Caco-2 (cell line): ENCODE measurements around the gene TARDBP. TPM values are rescaled to one million over a fixed set of nuclear protein-coding genes. Genes with fewer than 3 reads are reported as not detected.
"Not testable (repeated sequence)": the region's sequence is repeated elsewhere in the genome, so short reads cannot be mapped to it uniquely, and the experiment has no call there.

ENCODE experiments used
- BruUV-seq: library from RNA; stranded (reverse); fragments of 400-500 nt; replicated peaks from 2 replicates; lab custom pipeline; 2021; lab: Mats Ljungman, UMichigan
- CTCF ChIA-PET: fragments of 300-600 bp; sonication (Branson Sonifier 250); formaldehyde crosslinking; loops from one replicate; lab custom pipeline; 2022; ENCODE audit warnings: antibody characterized with exemption; lab: Charles Lee
- POLR2A ChIA-PET: fragments of 300-600 bp; sonication (Branson Sonifier 250); formaldehyde crosslinking; loops from one replicate; lab custom pipeline; 2022; ENCODE audit warnings: antibody characterized with exemption; lab: Charles Lee
- DNase-seq, 2 experiments: peaks; one replicate each; pipeline versions ENCODE4 v3.0.0 to v3.0.0-alpha.2; 2020 to 2022
- H3K27me3 ChIP-seq: replicated peaks from 2 replicates; pipeline ENCODE4 v1.6.0; 2011; ENCODE audit warnings: low read length; ENCODE audit not compliant: control insufficient read depth, insufficient read depth
- H3K36me3 ChIP-seq: 2 replicates; pipeline ENCODE4 v1.5.1; 2011; ENCODE audit warnings: low read length; ENCODE audit not compliant: control insufficient read depth, insufficient read depth
- H3K4me1 ChIP-seq: fragments of 250-450 bp; sonication (Bioruptor Pico); 2 replicates; pipeline ENCODE4 v1.5.1; 2020; ENCODE audit warnings: mild to moderate bottlenecking
- H3K4me3 ChIP-seq: 2 replicates; pipeline ENCODE4 v1.5.1; 2011; ENCODE audit warnings: low read depth, mild to moderate bottlenecking, control low read depth, low read length
- H3K9me3 ChIP-seq: fragments of 250-450 bp; sonication (Bioruptor Pico); 2 replicates; pipeline ENCODE4 v1.5.1; 2020; ENCODE audit warnings: mild to moderate bottlenecking, moderate library complexity
- H3K27ac Mint-ChIP-seq: one replicate; pipeline ENCODE4 v1.8.0; 2022; ENCODE audit warnings: mixed read lengths; ENCODE audit not compliant: unreplicated experiment
- H3K27me3 Mint-ChIP-seq: one replicate; pipeline ENCODE4 v1.8.0; 2022; ENCODE audit warnings: mixed read lengths; ENCODE audit not compliant: insufficient read depth, unreplicated experiment
- H3K36me3 Mint-ChIP-seq: one replicate; pipeline ENCODE4 v1.8.0; 2022; ENCODE audit warnings: mild to moderate bottlenecking, mixed read lengths; ENCODE audit not compliant: insufficient read depth, unreplicated experiment
- H3K4me1 Mint-ChIP-seq: one replicate; pipeline ENCODE4 v1.8.0; 2022; ENCODE audit warnings: low read depth, mixed read lengths; ENCODE audit not compliant: unreplicated experiment
- H3K4me3 Mint-ChIP-seq: one replicate; pipeline ENCODE4 v1.8.0; 2022; ENCODE audit warnings: mild to moderate bottlenecking, moderate library complexity, mixed read lengths; ENCODE audit not compliant: unreplicated experiment
- H3K9me3 Mint-ChIP-seq: one replicate; pipeline ENCODE4 v1.8.0; 2022; ENCODE audit warnings: mixed read lengths; ENCODE audit not compliant: unreplicated experiment
- intact Hi-C: fragments of 100-400 bp; cut with micrococcal nuclease; formaldehyde crosslinking; loops from one replicate; pipeline ENCODE4 v1.10.0; 2022; ENCODE audit not compliant: unreplicated experiment
- total RNA-seq: library from RNA; stranded (reverse); gene quantifications from 2 replicates; pipeline ENCODE4 v1.2.3, GENCODE V29; 2022
- TF ChIP-seq, protein P1 (sequence below), 2 experiments: fragments of 200-600 bp in 1 of 2; IDR thresholded peaks; 1 replicate in 1 of 2; 2 replicates in 1 of 2; pipeline versions ENCODE4 v1.5.1 to v1.8.0; 2011 to 2022; ENCODE audit warnings: antibody characterized with exemption in 1 of 2, control low read depth in 1 of 2, inconsistent platforms in 1 of 2, low read depth in 1 of 2, low read length in 1 of 2, mild to moderate bottlenecking in 1 of 2, moderate library complexity in 1 of 2; ENCODE audit not compliant: insufficient read depth in 1 of 2, severe bottlenecking in 1 of 2, unreplicated experiment in 1 of 2

Gene TARDBP
- total RNA-seq, 1 experiment from 2014 or later: 181 TPM

DNA sequence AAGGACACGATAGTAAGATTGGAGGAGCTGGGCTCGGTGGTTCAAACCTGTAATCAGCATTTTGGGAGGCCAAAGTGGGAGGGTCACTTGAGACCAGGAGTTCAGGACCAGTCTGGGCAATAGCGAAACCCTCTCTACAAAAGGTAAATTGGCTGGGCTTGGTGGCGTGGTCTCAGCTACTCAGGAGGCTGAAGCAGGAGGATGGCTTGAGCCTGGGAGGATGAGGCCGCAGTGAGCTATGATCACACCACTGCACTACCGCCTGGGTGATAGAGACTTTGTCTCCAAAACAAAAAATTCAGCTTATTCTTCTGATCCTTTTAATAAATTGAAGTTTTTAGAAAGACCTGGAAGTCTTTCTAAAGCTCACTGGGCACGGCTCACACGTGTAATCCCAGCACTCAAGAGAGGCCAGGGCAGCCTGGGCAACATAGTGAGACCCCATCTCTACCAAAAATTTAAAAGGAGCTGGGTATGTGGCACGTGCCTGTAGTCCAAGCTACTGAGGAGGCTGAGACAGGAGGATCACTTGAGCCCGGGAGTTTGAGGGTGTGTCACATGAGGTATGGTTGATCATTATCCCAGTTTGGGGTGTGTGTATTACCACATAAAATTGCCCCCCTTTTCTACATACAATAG is 19.3 kb downstream of the TARDBP start:
- intact Hi-C loops: no loop called here
- Mint-ChIP-seq H3K27me3 (no peaks in the 10 kb centered on the region), H3K9me3 (no peaks in the 10 kb centered on the region), H3K27ac (no peak overlapping the region), H3K4me3 (no peak overlapping the region), H3K36me3 (peaks cover 29% of the 10 kb centered on the region), H3K4me1 (no peaks in the 10 kb centered on the region)
- CTCF ChIA-PET: interaction anchor here (0.6 kb wide), 1 partner anchor 613 kb away, joined by 3 read pairs; no protein-coding TSS in a partner anchor
- H3K36me3 ChIP-seq: peaks cover 2% of the 10 kb centered on the region
- no peak overlapping the region for H3K4me3 ChIP-seq
- no peaks in the 10 kb centered on the region for H3K4me1 ChIP-seq
- H3K9me3 ChIP-seq: no peaks in the 10 kb centered on the region
- BruUV-seq: no TSS peak
- DNase-seq: no peak
- TF ChIP-seq, protein P1, sequence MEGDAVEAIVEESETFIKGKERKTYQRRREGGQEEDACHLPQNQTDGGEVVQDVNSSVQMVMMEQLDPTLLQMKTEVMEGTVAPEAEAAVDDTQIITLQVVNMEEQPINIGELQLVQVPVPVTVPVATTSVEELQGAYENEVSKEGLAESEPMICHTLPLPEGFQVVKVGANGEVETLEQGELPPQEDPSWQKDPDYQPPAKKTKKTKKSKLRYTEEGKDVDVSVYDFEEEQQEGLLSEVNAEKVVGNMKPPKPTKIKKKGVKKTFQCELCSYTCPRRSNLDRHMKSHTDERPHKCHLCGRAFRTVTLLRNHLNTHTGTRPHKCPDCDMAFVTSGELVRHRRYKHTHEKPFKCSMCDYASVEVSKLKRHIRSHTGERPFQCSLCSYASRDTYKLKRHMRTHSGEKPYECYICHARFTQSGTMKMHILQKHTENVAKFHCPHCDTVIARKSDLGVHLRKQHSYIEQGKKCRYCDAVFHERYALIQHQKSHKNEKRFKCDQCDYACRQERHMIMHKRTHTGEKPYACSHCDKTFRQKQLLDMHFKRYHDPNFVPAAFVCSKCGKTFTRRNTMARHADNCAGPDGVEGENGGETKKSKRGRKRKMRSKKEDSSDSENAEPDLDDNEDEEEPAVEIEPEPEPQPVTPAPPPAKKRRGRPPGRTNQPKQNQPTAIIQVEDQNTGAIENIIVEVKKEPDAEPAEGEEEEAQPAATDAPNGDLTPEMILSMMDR (IDR thresholded peaks at IDR 0.05; ENCODE audit: insufficient read depth in 1 of 2, low read depth in 1 of 2, low read length in 1 of 2, severe bottlenecking in 1 of 2, unreplicated experiment in 1 of 2): no peak
- POLR2A ChIA-PET: no interaction called here
- H3K27me3 ChIP-seq: no peaks in the 10 kb centered on the region

DNA sequence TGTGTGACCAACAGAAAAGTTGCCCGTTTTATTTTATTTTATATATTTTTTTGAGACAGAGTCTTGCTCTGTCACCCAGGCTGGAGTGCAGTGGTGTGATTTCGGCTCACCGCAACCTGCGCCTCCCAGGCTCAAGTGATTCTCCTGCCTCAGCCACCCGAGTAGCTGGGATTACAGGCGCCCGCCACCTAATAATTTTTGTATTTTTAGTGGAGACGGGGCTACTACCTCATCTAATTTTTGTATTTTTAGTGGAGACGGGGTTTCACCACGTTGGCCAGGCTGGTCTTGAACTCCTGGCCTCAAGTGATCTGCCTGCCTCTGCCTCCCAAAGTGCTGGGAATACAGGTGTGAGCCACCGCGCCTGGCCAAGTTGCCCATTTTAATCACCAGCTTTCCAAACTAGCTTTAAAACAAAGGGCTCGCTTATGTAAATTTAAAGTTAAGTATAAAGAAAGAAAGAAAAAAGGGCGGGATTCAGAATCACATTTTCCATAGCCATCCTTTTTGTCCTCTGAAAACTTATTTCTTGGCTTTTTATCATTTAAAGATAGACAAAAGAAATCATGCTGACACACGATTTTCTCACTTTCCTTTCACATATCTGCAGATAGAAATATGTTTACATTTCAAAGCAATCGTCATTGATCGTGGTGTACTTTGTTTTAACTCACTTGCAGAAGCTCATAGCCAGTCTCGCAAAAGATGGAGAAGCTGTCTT is 24.7 kb downstream of the TARDBP start:
- not testable (repeated sequence) for H3K36me3 Mint-ChIP-seq, H3K4me3 Mint-ChIP-seq, H3K4me1 ChIP-seq, H3K27me3 Mint-ChIP-seq, H3K27me3 ChIP-seq, H3K9me3 Mint-ChIP-seq, H3K9me3 ChIP-seq, DNase-seq, H3K4me3 ChIP-seq, H3K36me3 ChIP-seq, H3K27ac Mint-ChIP-seq, H3K4me1 Mint-ChIP-seq, BruUV-seq
- CTCF ChIA-PET: interaction anchor here (0.6 to 1.4 kb wide), 23 partner anchors 8 to 616 kb away, joined by 3 to 15 read pairs (median 3); partner anchors contain the start of genes EXOSC10, MTOR, SRM and TARDBP
- intact Hi-C loops: loop anchor here (1.0 to 5.0 kb wide), 3 partner anchors 24 to 610 kb away; partner anchors contain the start of gene SRM
- POLR2A ChIA-PET: interaction anchor here (0.7 kb wide), 1 partner anchor 22 kb away, joined by 3 read pairs; the partner anchor contains the start of gene SRM

- BruUV-seq: no TSS peak
- ChIA-PET CTCF (interaction anchor here (0.6 to 1.4 kb wide), 25 partner anchors 8 to 615 kb away, joined by 3 to 15 read pairs (median 3); partner anchors contain the start of genes EXOSC10, MTOR, SRM and TARDBP), POLR2A (interaction anchor here (0.6 to 0.7 kb wide), 2 partner anchors 14 to 22 kb away, joined by 3 read pairs; partner anchors contain the start of gene SRM)
- Mint-ChIP-seq H3K4me1 (no peaks in the 10 kb centered on the region), H3K36me3 (no peaks in the 10 kb centered on the region), H3K9me3 (no peaks in the 10 kb centered on the region), H3K4me3 (no peak overlapping the region), H3K27ac (no peak overlapping the region), H3K27me3 (no peaks in the 10 kb centered on the region)
- TF ChIP-seq, protein P1 (IDR thresholded peaks at IDR 0.05; ENCODE audit: insufficient read depth in 1 of 2, low read depth in 1 of 2, low read length in 1 of 2, severe bottlenecking in 1 of 2, unreplicated experiment in 1 of 2): peak; percentile 89 to 92
- intact Hi-C loops: loop anchor here (1.0 to 5.0 kb wide), 3 partner anchors 23 to 610 kb away; partner anchors contain the start of gene SRM
- Histone ChIP-seq H3K27me3 (no peaks in the 10 kb centered on the region), H3K4me3 (no peak overlapping the region), H3K4me1 (no peaks in the 10 kb centered on the region), H3K9me3 (no peaks in the 10 kb centered on the region), H3K36me3 (no peaks in the 10 kb centered on the region)
- DNase-seq: peak; percentile 73 to 84
Observed at GRCh38 chr1:11037740-11038182, 25.3 kb downstream of the TARDBP start.
